ENCODE results near the gene TTLL10. TPM values are rescaled to one million over a fixed set of nuclear protein-coding genes. Genes with fewer than 3 reads are reported as not detected.

TTLL10 gene
- total and polyA plus RNA-seq, 2 of the 8 experiments (the other 6 are each of a cell fraction or from before 2014, with no cell fraction given) = 1.1 to 1.7 TPM

DNA sequence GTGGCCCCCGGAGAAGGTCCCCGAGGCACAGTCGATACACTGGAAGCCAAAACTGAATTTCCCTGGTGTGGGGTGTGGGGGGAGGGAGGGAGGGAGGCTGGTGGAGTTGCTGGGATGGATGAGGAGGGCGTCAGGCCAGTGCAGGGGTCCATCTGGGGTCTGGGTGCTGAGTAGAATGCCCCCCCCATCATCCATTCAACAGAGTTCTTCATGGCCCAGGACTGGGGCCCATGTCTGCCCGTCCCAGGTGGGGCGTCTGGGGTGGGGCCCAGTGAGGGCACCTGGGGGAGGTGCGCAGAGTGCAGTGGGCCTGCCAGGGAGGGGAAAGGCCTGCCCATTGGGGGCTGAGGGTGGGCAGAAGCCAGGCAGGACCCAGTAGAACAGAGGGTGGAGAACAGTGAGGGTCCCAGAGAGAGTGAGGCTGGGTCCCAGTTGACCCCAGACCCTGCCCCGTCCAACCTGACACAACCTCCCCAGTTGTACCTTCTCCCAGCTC lies 30.8 kb downstream of the TTLL10 start (continued):
- TF ChIP-seq, protein P1, sequence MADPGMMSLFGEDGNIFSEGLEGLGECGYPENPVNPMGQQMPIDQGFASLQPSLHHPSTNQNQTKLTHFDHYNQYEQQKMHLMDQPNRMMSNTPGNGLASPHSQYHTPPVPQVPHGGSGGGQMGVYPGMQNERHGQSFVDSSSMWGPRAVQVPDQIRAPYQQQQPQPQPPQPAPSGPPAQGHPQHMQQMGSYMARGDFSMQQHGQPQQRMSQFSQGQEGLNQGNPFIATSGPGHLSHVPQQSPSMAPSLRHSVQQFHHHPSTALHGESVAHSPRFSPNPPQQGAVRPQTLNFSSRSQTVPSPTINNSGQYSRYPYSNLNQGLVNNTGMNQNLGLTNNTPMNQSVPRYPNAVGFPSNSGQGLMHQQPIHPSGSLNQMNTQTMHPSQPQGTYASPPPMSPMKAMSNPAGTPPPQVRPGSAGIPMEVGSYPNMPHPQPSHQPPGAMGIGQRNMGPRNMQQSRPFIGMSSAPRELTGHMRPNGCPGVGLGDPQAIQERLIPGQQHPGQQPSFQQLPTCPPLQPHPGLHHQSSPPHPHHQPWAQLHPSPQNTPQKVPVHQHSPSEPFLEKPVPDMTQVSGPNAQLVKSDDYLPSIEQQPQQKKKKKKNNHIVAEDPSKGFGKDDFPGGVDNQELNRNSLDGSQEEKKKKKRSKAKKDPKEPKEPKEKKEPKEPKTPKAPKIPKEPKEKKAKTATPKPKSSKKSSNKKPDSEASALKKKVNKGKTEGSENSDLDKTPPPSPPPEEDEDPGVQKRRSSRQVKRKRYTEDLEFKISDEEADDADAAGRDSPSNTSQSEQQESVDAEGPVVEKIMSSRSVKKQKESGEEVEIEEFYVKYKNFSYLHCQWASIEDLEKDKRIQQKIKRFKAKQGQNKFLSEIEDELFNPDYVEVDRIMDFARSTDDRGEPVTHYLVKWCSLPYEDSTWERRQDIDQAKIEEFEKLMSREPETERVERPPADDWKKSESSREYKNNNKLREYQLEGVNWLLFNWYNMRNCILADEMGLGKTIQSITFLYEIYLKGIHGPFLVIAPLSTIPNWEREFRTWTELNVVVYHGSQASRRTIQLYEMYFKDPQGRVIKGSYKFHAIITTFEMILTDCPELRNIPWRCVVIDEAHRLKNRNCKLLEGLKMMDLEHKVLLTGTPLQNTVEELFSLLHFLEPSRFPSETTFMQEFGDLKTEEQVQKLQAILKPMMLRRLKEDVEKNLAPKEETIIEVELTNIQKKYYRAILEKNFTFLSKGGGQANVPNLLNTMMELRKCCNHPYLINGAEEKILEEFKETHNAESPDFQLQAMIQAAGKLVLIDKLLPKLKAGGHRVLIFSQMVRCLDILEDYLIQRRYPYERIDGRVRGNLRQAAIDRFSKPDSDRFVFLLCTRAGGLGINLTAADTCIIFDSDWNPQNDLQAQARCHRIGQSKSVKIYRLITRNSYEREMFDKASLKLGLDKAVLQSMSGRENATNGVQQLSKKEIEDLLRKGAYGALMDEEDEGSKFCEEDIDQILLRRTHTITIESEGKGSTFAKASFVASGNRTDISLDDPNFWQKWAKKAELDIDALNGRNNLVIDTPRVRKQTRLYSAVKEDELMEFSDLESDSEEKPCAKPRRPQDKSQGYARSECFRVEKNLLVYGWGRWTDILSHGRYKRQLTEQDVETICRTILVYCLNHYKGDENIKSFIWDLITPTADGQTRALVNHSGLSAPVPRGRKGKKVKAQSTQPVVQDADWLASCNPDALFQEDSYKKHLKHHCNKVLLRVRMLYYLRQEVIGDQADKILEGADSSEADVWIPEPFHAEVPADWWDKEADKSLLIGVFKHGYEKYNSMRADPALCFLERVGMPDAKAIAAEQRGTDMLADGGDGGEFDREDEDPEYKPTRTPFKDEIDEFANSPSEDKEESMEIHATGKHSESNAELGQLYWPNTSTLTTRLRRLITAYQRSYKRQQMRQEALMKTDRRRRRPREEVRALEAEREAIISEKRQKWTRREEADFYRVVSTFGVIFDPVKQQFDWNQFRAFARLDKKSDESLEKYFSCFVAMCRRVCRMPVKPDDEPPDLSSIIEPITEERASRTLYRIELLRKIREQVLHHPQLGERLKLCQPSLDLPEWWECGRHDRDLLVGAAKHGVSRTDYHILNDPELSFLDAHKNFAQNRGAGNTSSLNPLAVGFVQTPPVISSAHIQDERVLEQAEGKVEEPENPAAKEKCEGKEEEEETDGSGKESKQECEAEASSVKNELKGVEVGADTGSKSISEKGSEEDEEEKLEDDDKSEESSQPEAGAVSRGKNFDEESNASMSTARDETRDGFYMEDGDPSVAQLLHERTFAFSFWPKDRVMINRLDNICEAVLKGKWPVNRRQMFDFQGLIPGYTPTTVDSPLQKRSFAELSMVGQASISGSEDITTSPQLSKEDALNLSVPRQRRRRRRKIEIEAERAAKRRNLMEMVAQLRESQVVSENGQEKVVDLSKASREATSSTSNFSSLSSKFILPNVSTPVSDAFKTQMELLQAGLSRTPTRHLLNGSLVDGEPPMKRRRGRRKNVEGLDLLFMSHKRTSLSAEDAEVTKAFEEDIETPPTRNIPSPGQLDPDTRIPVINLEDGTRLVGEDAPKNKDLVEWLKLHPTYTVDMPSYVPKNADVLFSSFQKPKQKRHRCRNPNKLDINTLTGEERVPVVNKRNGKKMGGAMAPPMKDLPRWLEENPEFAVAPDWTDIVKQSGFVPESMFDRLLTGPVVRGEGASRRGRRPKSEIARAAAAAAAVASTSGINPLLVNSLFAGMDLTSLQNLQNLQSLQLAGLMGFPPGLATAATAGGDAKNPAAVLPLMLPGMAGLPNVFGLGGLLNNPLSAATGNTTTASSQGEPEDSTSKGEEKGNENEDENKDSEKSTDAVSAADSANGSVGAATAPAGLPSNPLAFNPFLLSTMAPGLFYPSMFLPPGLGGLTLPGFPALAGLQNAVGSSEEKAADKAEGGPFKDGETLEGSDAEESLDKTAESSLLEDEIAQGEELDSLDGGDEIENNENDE (IDR thresholded peaks at IDR 0.05; ENCODE audit: insufficient replicate concordance, low read length) = no peak
- TF ChIP-seq CHD1 (IDR thresholded peaks at IDR 0.05; ENCODE audit: low read depth, low read length) (no peak), BACH1 (IDR thresholded peaks at IDR 0.05; ENCODE audit: low read length) (no peak), MAX (IDR thresholded peaks at IDR 0.05) (no peak), RXRA (IDR thresholded peaks at IDR 0.05; ENCODE audit: insufficient read depth, low read depth, low read length) (no peak), TBP (IDR thresholded peaks at IDR 0.05; ENCODE audit: low read depth, low read length) (no peak), BCL11A (IDR thresholded peaks at IDR 0.05; ENCODE audit: low read depth in 2 of 2, low read length in 2 of 2) (no peak)

Data from H1 (cell line).